ENCODE data around the gene CTSO. TPM values are rescaled to one million over a fixed set of nuclear protein-coding genes. Genes with fewer than 3 reads are reported as not detected.

CTSO gene
- polyA plus RNA-seq, 2 of the 4 experiments (the other 2 are of a cell fraction) = 0.81 to 2.0 TPM

- H3K9me3 ChIP-seq = no peaks in the 10 kb centered on the region
- H3K4me3 ChIP-seq = no peak overlapping the region
- ChIA-PET CTCF (no interaction called here), POLR2A (no interaction called here)
- FAIRE-seq = no peak
- no peaks in the 10 kb centered on the region for H3K4me1 ChIP-seq
- no peak for TF ChIP-seq POLR2AphosphoS2 (conservative IDR thresholded peaks at IDR 0.05; ENCODE audit: low read length)
- TF ChIP-seq CTCF (IDR thresholded peaks at IDR 0.05) = no peak
- TF ChIP-seq HOXB5 (CRISPR knock-in tag; IDR thresholded peaks at IDR 0.05) = no peak
- TF ChIP-seq CHD2 (IDR thresholded peaks at IDR 0.05; ENCODE audit: low read length, partially characterized antibody) = no peak
- TF ChIP-seq E2F6 (IDR thresholded peaks at IDR 0.05; ENCODE audit: borderline replicate concordance, low read depth) = no peak
- TF ChIP-seq HEYL (CRISPR knock-in tag; IDR thresholded peaks at IDR 0.05) = no peak
- TF ChIP-seq GATA3 (IDR thresholded peaks at IDR 0.05; ENCODE audit: borderline replicate concordance) = no peak
- no peak for DNase-seq (ENCODE audit: low read depth in 1 of 2, low spot score in 1 of 2)
- H3K4me2 ChIP-seq = no peak overlapping the region
- ATAC-seq = no peak
- H3K27ac ChIP-seq = no peak overlapping the region
Measured at GRCh38 chr4:155879767-155880166, 73.9 kb downstream of the CTSO start.

- FAIRE-seq (no peak), ATAC-seq (no peak), DNase-seq (ENCODE audit: low read depth in 1 of 2, low spot score in 1 of 2) (no peak)
- ChIA-PET POLR2A (no interaction called here), CTCF (no interaction called here)
- WGBS (ENCODE audit: missing lambda C conversion rate) = 6% methylated on average over 2 of the region's 2 CpGs
- no peak for TF ChIP-seq CBX2 (IDR thresholded peaks at IDR 0.05; ENCODE audit: borderline replicate concordance, low read depth)
- TF ChIP-seq TP53 (CRISPR knock-in tag; IDR thresholded peaks at IDR 0.05) = no peak
- Histone ChIP-seq H3K9me3 (no peaks in the 10 kb centered on the region), H3K4me3 (no peak overlapping the region), H3K4me1 (no peaks in the 10 kb centered on the region), H3K4me2 (no peak overlapping the region), H3K27ac (no peak overlapping the region)
Measured at GRCh38 chr4:155878611-155879010, 75.1 kb downstream of the CTSO start.

- DNase-seq (ENCODE audit: low read depth in 1 of 2, low spot score in 1 of 2) (no peak), ATAC-seq (no peak), FAIRE-seq (no peak)
- Histone ChIP-seq H3K4me1 (no peaks in the 10 kb centered on the region), H3K27ac (no peak overlapping the region), H3K9me3 (no peaks in the 10 kb centered on the region), H3K4me2 (no peak overlapping the region), H3K4me3 (no peak overlapping the region)
- POLR2A ChIA-PET = no interaction called here
- TF ChIP-seq E2F6 (IDR thresholded peaks at IDR 0.05; ENCODE audit: borderline replicate concordance, low read depth) (no peak), HOXB13 (CRISPR knock-in tag; IDR thresholded peaks at IDR 0.05; ENCODE audit: low read depth) (no peak)
- 58% methylated on average over 4 of the region's 4 CpGs for WGBS (ENCODE audit: missing lambda C conversion rate)
- CTCF ChIA-PET = no interaction called here
Measured at GRCh38 chr4:155877971-155878370, 75.7 kb downstream of the CTSO start.

GRCh38 chr4:155875878-155876277, 77.8 kb downstream of the CTSO start:
- no peak overlapping the region for H3K4me3 ChIP-seq
- H3K4me2 ChIP-seq = no peak overlapping the region
- no peak overlapping the region for H3K27ac ChIP-seq
- no peak for FAIRE-seq
- ATAC-seq = no peak
- TF ChIP-seq TFCP2L1 (CRISPR knock-in tag; IDR thresholded peaks at IDR 0.05) = no peak
- DNase-seq (ENCODE audit: low read depth in 1 of 2, low spot score in 1 of 2) = no peak
- ChIA-PET CTCF (no interaction called here), POLR2A (no interaction called here)
- H3K9me3 ChIP-seq = no peaks in the 10 kb centered on the region
- WGBS (ENCODE audit: missing lambda C conversion rate) = 46% methylated on average over 1 of the region's 1 CpG
- H3K4me1 ChIP-seq = no peaks in the 10 kb centered on the region

Other genes starting within 250 kb of the CTSO start
- gene GUCY1B1, start 194.8 kb downstream of the CTSO start, polyA plus RNA-seq (2011; rRNA removed) = 0.26 and 0.43 TPM in 2 replicates
- 0.14 to 0.25 TPM (median 0.22 TPM) in 3 replicates for gene GUCY1B1, start 194.8 kb downstream of the CTSO start, polyA plus RNA-seq (2017; fragmentation: RNase III; extraction: RNeasy Plus Mini Kit Qiagen cat#74134 plus additional on column Dnase treatment)
- not detected in 2 replicates for gene ASIC5, start 87.6 kb downstream of the CTSO start, polyA plus RNA-seq (2011; rRNA removed)
- not detected in 3 replicates for gene ASIC5, start 87.6 kb downstream of the CTSO start, polyA plus RNA-seq (2017; fragmentation: RNase III; extraction: RNeasy Plus Mini Kit Qiagen cat#74134 plus additional on column Dnase treatment)
- gene TDO2, start 50.2 kb downstream of the CTSO start, polyA plus RNA-seq (2011; rRNA removed) = 2.9 and 4.0 TPM in 2 replicates
- gene TDO2, start 50.2 kb downstream of the CTSO start, polyA plus RNA-seq (2017; fragmentation: RNase III; extraction: RNeasy Plus Mini Kit Qiagen cat#74134 plus additional on column Dnase treatment) = 2.0 to 2.6 TPM (median 2.6 TPM) in 3 replicates